T-helper 2 cell treated with Interferon-gamma antibody and Interleukin-4, amounts not matched to agents 5 μg/mL and 100 μg/mL, for 36 hours (primary cell): Measurements from ENCODE around the gene PLAAT5.
"Not testable (repeated sequence)": the region's sequence is repeated elsewhere in the genome, so short reads cannot be mapped to it uniquely, and the experiment has no call there.

ENCODE experiments used
- DNase-seq: peaks from one replicate; pipeline ENCODE4 v3.0.0; 2021; ENCODE audit warnings: low spot score
- H3K27ac Mint-ChIP-seq: one replicate; pipeline ENCODE4 v1.8.0; 2021; ENCODE audit warnings: mild to moderate bottlenecking, mixed read lengths
- H3K27me3 Mint-ChIP-seq: one replicate; pipeline ENCODE4 v1.8.0; 2021; ENCODE audit warnings: low read depth, mixed read lengths
- H3K36me3 Mint-ChIP-seq: one replicate; pipeline ENCODE4 v1.8.0; 2021; ENCODE audit warnings: low read depth, mixed read lengths
- H3K4me1 Mint-ChIP-seq: one replicate; pipeline ENCODE4 v1.8.0; 2021; ENCODE audit warnings: low read depth, mixed read lengths
- H3K4me3 Mint-ChIP-seq: one replicate; pipeline ENCODE4 v1.8.0; 2022; ENCODE audit warnings: mild to moderate bottlenecking, moderate library complexity, mixed read lengths
- H3K9me3 Mint-ChIP-seq: one replicate; pipeline ENCODE4 v1.8.0; 2021; ENCODE audit warnings: mixed read lengths

Gene PLAAT5

DNA sequence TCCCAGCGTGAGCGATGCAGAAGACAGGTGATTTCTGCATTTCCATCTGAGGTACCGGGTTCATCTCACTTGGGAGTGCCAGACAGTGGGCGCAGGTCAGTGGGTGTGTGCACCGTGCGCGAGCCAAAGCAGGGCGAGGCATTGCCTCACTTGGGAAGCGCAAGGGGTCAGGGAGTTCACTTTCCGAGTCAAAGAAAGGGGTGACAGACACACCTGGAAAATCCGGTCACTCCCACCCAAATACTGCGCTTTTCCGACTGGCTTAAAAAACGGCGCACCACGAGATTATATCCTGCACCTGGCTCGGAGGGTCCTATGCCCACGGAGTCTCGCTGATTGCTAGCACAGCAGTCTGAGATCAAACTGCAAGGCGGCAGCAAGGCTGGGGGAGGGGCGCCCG is 55.6 kb downstream of the PLAAT5 start:
- H3K4me3 Mint-ChIP-seq = not testable (repeated sequence)

DNA sequence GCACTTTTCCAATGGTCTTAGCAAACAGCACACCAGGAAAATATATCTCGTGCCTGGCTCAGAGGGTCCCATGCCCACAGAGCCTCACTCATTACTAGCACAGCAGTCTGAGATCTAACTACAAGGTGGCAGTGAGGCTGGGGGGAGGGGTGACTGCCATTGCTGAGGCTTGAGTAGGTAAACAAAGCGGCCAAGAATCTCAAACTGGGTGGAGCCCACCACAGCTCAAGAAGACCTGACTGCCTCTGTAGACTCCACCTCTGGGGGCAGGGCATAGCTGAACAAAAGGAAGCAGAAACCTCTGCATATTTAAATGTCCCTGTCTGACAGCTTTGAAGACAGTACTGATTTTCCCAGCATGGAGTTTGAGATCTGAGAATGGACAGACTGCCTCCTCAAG is 60.2 kb downstream of the PLAAT5 start:
- not testable (repeated sequence) for H3K4me1 Mint-ChIP-seq, H3K27ac Mint-ChIP-seq, H3K36me3 Mint-ChIP-seq, H3K4me3 Mint-ChIP-seq, DNase-seq, H3K9me3 Mint-ChIP-seq
- H3K27me3 Mint-ChIP-seq = peaks cover 16% of the 10 kb centered on the region

More for the DNA sequence above, 55.6 kb downstream of the PLAAT5 start:
- H3K27ac Mint-ChIP-seq, H3K9me3 Mint-ChIP-seq, DNase-seq, H3K4me1 Mint-ChIP-seq, H3K36me3 Mint-ChIP-seq: not testable (repeated sequence)
- peaks cover 12% of the 10 kb centered on the region for H3K27me3 Mint-ChIP-seq

DNA sequence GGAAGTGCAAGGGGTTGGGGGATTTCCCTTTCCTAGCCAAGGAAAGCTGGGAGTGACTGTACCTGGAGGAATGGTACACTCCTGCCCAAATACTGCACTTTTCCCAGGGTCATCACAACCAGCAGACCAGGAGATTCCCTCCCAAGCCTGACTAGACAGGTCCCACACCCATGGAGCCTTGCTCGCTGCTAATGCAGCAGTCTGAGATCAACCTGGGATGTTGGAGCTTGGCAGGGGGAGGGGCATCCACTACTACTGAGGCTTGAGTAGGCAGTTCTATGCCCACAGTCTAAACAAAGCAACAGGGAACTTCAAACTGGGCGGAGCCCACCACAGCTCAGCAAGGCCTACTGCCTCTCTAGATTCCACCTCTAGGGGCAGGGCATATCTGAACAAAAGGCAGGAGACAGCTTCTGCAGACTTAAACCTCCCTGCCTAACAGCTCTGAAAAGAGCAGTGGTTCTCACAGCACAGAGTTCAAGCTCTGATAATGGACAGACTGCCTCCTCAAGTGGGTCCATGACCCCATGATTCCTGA is 62.9 kb downstream of the PLAAT5 start:
- Mint-ChIP-seq H3K27ac (no peak overlapping the region), H3K4me1 (no peaks in the 10 kb centered on the region), H3K36me3 (no peaks in the 10 kb centered on the region), H3K4me3 (no peak overlapping the region), H3K9me3 (no peaks in the 10 kb centered on the region), H3K27me3 (peaks cover 10% of the 10 kb centered on the region)
- DNase-seq = no peak

DNA sequence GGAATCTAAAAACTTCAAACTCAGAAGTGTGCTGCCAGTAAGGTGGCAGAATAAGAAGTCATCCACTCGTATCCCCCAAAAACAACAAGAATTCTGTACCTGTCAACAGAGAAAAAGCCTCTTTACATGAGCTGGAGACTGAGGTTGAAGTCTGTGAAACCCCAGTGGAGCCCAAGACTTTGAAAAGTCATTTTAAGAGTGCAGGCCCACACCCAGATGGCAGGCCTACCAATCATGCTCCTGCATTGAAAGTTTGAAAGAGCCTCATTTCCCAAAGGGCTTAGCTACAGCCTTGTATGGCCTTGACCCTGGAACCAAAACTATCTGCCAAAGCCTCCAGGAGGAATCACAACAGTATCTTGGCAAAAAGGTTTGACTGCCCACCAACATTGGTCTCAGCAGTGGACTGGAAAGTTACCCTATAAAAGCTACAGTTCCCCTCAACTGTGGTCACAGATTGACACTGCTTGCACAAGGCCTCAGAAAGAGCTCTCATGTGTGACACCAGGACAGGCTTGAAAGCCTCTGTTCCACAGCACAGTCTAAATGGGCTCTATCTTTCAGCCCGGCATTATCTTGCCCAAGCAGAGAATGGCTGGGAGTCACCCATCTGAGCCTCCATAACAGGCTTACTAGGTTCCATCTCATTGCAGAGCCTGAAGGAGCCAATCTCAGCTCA is 73.7 kb downstream of the PLAAT5 start:
- H3K4me1 Mint-ChIP-seq = peaks cover 4% of the 10 kb centered on the region
- no peaks in the 10 kb centered on the region for H3K9me3 Mint-ChIP-seq
- H3K36me3 Mint-ChIP-seq = no peaks in the 10 kb centered on the region
- H3K27ac Mint-ChIP-seq = no peak overlapping the region
- peaks cover 14% of the 10 kb centered on the region for H3K27me3 Mint-ChIP-seq
- no peak overlapping the region for H3K4me3 Mint-ChIP-seq
- no peak for DNase-seq
